ENCODE measurements around the gene ARHGEF37. TPM values are rescaled to one million over a fixed set of nuclear protein-coding genes. Genes with fewer than 3 reads are reported as not detected.

ARHGEF37 gene
- total RNA-seq, 1 donor from 2014 or later: 9.2 TPM

- no peak overlapping the region for H3K4me3 ChIP-seq (ENCODE audit: low read depth, low read length)
- DNase-seq (ENCODE audit: low read depth): no peak
- FAIRE-seq: no peak
- no peak for TF ChIP-seq CTCF (IDR thresholded peaks at IDR 0.05; ENCODE audit: insufficient read depth, low read length, severe bottlenecking)
- no peaks in the 10 kb centered on the region for H3K36me3 ChIP-seq (ENCODE audit: control insufficient read depth, insufficient read depth, low read length)
- no peaks in the 10 kb centered on the region for H3K27me3 ChIP-seq (ENCODE audit: control insufficient read depth, insufficient read depth, low read length)
Measured at GRCh38 chr5:149641600-149641999, 60.3 kb downstream of the ARHGEF37 start.

- H3K4me3 ChIP-seq (ENCODE audit: low read depth, low read length): no peak overlapping the region
- H3K36me3 ChIP-seq (ENCODE audit: control insufficient read depth, insufficient read depth, low read length): no peaks in the 10 kb centered on the region
- no peaks in the 10 kb centered on the region for H3K27me3 ChIP-seq (ENCODE audit: control insufficient read depth, insufficient read depth, low read length)
- FAIRE-seq: no peak
- TF ChIP-seq CTCF (IDR thresholded peaks at IDR 0.05; ENCODE audit: insufficient read depth, low read length, severe bottlenecking): no peak
- no peak for DNase-seq (ENCODE audit: low read depth)
Measured at GRCh38 chr5:149643781-149644180, 62.5 kb downstream of the ARHGEF37 start.

- FAIRE-seq (no peak), DNase-seq (ENCODE audit: low read depth) (no peak)
- Histone ChIP-seq H3K36me3 (ENCODE audit: control insufficient read depth, insufficient read depth, low read length) (no peaks in the 10 kb centered on the region), H3K4me3 (ENCODE audit: low read depth, low read length) (no peak overlapping the region), H3K27me3 (ENCODE audit: control insufficient read depth, insufficient read depth, low read length) (no peaks in the 10 kb centered on the region)
- no peak for TF ChIP-seq CTCF (IDR thresholded peaks at IDR 0.05; ENCODE audit: insufficient read depth, low read length, severe bottlenecking)
Measured at GRCh38 chr5:149644629-149645028, 63.3 kb downstream of the ARHGEF37 start.

GRCh38 chr5:149645236-149645635 lies 63.9 kb downstream of the ARHGEF37 start:
- no peak for FAIRE-seq
- no peaks in the 10 kb centered on the region for H3K27me3 ChIP-seq (ENCODE audit: control insufficient read depth, insufficient read depth, low read length)
- no peaks in the 10 kb centered on the region for H3K36me3 ChIP-seq (ENCODE audit: control insufficient read depth, insufficient read depth, low read length)
- no peak for TF ChIP-seq CTCF (IDR thresholded peaks at IDR 0.05; ENCODE audit: insufficient read depth, low read length, severe bottlenecking)
- no peak for DNase-seq (ENCODE audit: low read depth)
- no peak overlapping the region for H3K4me3 ChIP-seq (ENCODE audit: low read depth, low read length)

- TF ChIP-seq CTCF (IDR thresholded peaks at IDR 0.05; ENCODE audit: insufficient read depth, low read length, severe bottlenecking): no peak
- no peak for FAIRE-seq
Measured at GRCh38 chr5:149645725-149646124, 64.4 kb downstream of the ARHGEF37 start.

GRCh38 chr5:149646564-149646963 lies 65.3 kb downstream of the ARHGEF37 start:
- DNase-seq (ENCODE audit: low read depth): peak; percentile 56
- Histone ChIP-seq H3K4me3 (ENCODE audit: low read depth, low read length) (no peak overlapping the region), H3K36me3 (ENCODE audit: control insufficient read depth, insufficient read depth, low read length) (no peaks in the 10 kb centered on the region), H3K27me3 (ENCODE audit: control insufficient read depth, insufficient read depth, low read length) (no peaks in the 10 kb centered on the region)
- FAIRE-seq: no peak
- TF ChIP-seq CTCF (IDR thresholded peaks at IDR 0.05; ENCODE audit: insufficient read depth, low read length, severe bottlenecking): no peak

More at GRCh38 chr5:149645725-149646124, 64.4 kb downstream of the ARHGEF37 start:
- H3K27me3 ChIP-seq (ENCODE audit: control insufficient read depth, insufficient read depth, low read length): no peaks in the 10 kb centered on the region
- H3K36me3 ChIP-seq (ENCODE audit: control insufficient read depth, insufficient read depth, low read length): no peaks in the 10 kb centered on the region
- H3K4me3 ChIP-seq (ENCODE audit: low read depth, low read length): no peak overlapping the region
- DNase-seq (ENCODE audit: low read depth): no peak

Data from bronchial epithelial cell (primary cell).